Right atrium auricular region (tissue), 2 donors: ENCODE measurements around the gene PITRM1. TPM values are rescaled to one million over a fixed set of nuclear protein-coding genes. Genes with fewer than 3 reads are reported as not detected.
A peak's percentile ranks its signal among the peaks of the same experiment; 100 is the strongest.
"Not testable (repeated sequence)": the region's sequence is repeated elsewhere in the genome, so short reads cannot be mapped to it uniquely, and the experiment has no call there.

Source experiments
- DNase-seq: peaks from one replicate; pipeline ENCODE4 v3.0.0-alpha.2; 2019; ENCODE audit warnings: low spot score
- H3K27ac ChIP-seq, 2 donors: fragments of 200-600 bp; sonication (generic); 1 replicate in 1 of 2; 2 replicates in 1 of 2; pipeline ENCODE4 v1.5.1; 2016 to 2019
- H3K27me3 ChIP-seq, 2 donors: fragments of 200-600 bp; sonication (generic); one replicate each; pipeline versions ENCODE4 v1.5.1 to v1.6.0; 2017 to 2019
- H3K36me3 ChIP-seq: fragments of 200-600 bp; sonication (generic); one replicate; pipeline ENCODE4 v1.5.1; 2016
- H3K4me1 ChIP-seq, 2 donors: fragments of 200-600 bp; sonication (generic); one replicate each; pipeline versions ENCODE4 v1.5.1 to v1.6.0; 2017 to 2019
- H3K4me3 ChIP-seq, 2 donors: fragments of 200-600 bp; sonication (generic); 1 replicate in 1 of 2; 2 replicates in 1 of 2; pipeline ENCODE4 v1.5.1; 2017 to 2019; ENCODE audit warnings: mild to moderate bottlenecking in 1 of 2, moderate library complexity in 1 of 2
- H3K9me3 ChIP-seq, 2 donors: fragments of 200-600 bp; sonication (generic); one replicate each; pipeline ENCODE4 v1.5.1; 2019
- total RNA-seq, 2 donors: library from RNA; depleted of rRNA; stranded (reverse); fragments of >200 nt; gene quantifications; one replicate each; pipeline ENCODE4 v1.1.0, GENCODE V29; 2016
- TF ChIP-seq, protein P1 (sequence below), 2 donors: fragments of 200-600 bp; sonication (generic); IDR thresholded peaks; one replicate each; pipeline ENCODE4 v1.5.1; 2019; ENCODE audit warnings: antibody characterized with exemption in 2 of 2

The PITRM1 gene
- total RNA-seq, 2 donors from 2014 or later, result 68.3 to 89.6 TPM

DNA sequence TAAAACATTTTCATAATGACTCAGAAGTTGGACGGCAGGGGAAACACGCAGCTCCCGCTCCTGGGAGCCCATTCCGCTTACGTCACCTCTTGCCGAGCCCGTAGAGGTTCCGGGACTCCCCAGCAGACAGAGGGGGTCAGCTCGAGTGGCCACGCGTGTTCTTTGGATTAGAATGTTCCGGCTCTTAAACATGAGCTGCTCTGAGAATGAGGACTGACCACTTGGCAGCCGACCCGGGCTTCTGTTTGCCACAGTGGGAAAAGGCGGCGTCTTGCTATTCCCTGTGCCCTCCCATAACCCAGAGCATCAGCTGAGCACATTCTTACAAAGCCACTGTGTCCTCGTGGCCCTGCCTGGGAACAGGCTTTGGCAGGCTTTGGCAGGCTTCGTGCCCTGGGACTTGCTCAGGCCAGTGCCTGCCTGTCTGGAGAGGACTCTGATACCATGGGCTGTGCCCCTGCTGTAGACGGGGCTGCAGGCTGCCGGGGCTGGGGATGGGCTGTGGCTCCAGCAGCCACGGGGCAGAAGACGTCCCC, 65.1 kb downstream of the PITRM1 start:
- H3K27me3 ChIP-seq, result no peaks in the 10 kb centered on the region
- no peak overlapping the region for H3K4me3 ChIP-seq
- peaks cover 30% of the 10 kb centered on the region for H3K36me3 ChIP-seq

DNA sequence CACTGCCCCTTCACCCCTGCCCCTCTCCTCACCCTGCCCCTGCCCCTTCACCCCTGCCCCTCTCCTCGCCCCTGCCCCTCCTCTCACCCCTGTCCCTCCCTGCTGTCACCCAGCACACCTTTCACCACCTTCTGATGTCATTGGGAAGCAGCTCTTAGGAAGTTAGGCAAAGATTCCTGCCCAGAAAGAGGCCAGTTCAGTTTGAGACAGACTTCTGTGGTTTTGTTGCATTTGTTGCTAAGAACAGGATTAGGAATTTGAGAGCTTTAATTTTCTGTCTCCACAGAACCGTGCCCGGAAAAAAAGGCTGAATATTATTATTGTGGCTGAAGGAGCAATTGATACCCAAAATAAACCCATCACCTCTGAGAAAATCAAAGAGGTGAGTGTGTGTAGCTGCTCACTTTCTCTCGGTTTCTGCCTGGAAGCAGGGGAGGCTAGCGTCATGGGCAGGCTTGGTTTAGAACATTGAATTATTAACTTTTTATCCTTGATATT, 65.6 kb downstream of the PITRM1 start:
- Histone ChIP-seq H3K4me3 (no peak overlapping the region), H3K27me3 (no peaks in the 10 kb centered on the region), H3K27ac (peak overlapping the region; percentile 71 to 82), H3K9me3 (no peaks in the 10 kb centered on the region), H3K4me1 (peaks cover 0 to 52% of the 10 kb centered on the region in 2 donors), H3K36me3 (peaks cover 24% of the 10 kb centered on the region)
- TF ChIP-seq, protein P1, sequence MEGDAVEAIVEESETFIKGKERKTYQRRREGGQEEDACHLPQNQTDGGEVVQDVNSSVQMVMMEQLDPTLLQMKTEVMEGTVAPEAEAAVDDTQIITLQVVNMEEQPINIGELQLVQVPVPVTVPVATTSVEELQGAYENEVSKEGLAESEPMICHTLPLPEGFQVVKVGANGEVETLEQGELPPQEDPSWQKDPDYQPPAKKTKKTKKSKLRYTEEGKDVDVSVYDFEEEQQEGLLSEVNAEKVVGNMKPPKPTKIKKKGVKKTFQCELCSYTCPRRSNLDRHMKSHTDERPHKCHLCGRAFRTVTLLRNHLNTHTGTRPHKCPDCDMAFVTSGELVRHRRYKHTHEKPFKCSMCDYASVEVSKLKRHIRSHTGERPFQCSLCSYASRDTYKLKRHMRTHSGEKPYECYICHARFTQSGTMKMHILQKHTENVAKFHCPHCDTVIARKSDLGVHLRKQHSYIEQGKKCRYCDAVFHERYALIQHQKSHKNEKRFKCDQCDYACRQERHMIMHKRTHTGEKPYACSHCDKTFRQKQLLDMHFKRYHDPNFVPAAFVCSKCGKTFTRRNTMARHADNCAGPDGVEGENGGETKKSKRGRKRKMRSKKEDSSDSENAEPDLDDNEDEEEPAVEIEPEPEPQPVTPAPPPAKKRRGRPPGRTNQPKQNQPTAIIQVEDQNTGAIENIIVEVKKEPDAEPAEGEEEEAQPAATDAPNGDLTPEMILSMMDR (IDR thresholded peaks at IDR 0.05), result no peak
- no peak for DNase-seq

More for the DNA sequence above, 65.1 kb downstream of the PITRM1 start:
- Histone ChIP-seq H3K4me1 (peaks cover 0 to 50% of the 10 kb centered on the region in 2 donors), H3K27ac (peak overlapping the region; percentile 71 to 82), H3K9me3 (no peaks in the 10 kb centered on the region)
- DNase-seq, result peak; percentile 85
- TF ChIP-seq, protein P1 (IDR thresholded peaks at IDR 0.05), result no peak

DNA sequence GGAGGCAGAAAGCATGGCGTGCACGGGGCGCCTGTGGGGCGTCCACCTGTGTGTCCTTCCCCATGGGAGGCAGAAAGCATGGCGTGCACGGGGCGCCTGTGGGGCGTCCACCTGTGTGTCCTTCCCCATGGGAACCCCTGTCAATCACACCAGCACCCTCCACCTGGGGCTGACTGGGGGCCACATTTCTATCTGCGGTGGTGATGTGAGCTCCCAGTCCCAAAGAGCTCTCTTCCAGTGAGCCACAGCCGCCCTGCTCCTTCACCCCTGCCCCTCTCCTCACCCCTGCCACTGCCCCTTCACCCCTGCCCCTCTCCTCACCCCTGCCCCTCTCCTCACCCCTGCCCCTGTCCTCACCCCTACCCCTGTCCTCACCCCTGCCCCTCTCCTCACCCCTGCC, 66.3 kb downstream of the PITRM1 start:
- H3K4me3 ChIP-seq, DNase-seq, H3K27me3 ChIP-seq, H3K27ac ChIP-seq, H3K9me3 ChIP-seq: not testable (repeated sequence)
- Histone ChIP-seq H3K36me3 (peaks cover 25% of the 10 kb centered on the region), H3K4me1 (peaks cover 0 to 45% of the 10 kb centered on the region in 2 donors)

DNA sequence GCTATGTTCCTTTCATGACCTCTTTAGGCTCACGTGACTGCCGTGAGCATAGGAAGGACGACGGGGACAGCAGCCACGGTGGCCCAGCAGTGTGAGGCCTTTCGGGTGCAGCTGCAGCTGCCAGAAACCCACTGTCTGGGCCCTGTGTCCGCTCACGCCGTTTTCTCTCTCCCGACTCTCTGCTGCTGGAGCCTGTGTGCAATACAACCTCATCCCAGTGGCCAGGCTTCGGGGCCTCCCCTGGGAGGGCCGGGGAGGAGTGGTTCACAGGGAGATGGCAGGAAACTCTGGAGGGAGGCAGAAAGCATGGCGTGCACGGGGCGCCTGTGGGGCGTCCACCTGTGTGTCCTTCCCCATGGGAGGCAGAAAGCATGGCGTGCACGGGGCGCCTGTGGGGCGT, 66.7 kb downstream of the PITRM1 start:
- no peak for DNase-seq
- no peaks in the 10 kb centered on the region for H3K9me3 ChIP-seq
- peaks cover 0 to 41% of the 10 kb centered on the region in 2 donors for H3K4me1 ChIP-seq
- H3K36me3 ChIP-seq, result peaks cover 29% of the 10 kb centered on the region
- H3K27me3 ChIP-seq, result no peaks in the 10 kb centered on the region
- H3K4me3 ChIP-seq, result no peak overlapping the region
- TF ChIP-seq, protein P1 (IDR thresholded peaks at IDR 0.05), result no peak
- no peak overlapping the region for H3K27ac ChIP-seq

DNA sequence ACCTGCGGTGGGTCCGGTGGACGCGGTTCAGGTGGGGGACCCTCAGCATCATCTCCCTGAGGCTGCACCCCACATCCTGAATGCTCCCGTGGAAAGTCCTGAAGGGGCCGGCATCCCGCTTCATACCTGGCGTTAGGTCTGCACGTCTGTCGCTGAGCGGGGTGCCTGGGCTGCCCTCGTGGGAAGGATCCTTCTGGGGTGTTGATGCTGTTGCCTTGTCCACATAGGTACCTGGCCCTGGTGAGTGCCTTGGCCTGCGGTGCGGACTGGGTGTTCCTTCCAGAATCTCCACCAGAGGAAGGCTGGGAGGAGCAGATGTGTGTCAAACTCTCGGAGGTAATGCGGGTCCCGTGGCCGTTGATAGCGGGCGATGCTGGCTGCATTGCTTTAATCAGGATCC, 67.4 kb downstream of the PITRM1 start:
- Histone ChIP-seq H3K27ac (peak overlapping the region; percentile 62 to 72), H3K27me3 (no peaks in the 10 kb centered on the region), H3K9me3 (no peaks in the 10 kb centered on the region), H3K36me3 (peaks cover 31% of the 10 kb centered on the region), H3K4me1 (peaks cover 0 to 36% of the 10 kb centered on the region in 2 donors), H3K4me3 (no peak overlapping the region)
- TF ChIP-seq, protein P1 (IDR thresholded peaks at IDR 0.05), result no peak
- DNase-seq, result no peak

DNA sequence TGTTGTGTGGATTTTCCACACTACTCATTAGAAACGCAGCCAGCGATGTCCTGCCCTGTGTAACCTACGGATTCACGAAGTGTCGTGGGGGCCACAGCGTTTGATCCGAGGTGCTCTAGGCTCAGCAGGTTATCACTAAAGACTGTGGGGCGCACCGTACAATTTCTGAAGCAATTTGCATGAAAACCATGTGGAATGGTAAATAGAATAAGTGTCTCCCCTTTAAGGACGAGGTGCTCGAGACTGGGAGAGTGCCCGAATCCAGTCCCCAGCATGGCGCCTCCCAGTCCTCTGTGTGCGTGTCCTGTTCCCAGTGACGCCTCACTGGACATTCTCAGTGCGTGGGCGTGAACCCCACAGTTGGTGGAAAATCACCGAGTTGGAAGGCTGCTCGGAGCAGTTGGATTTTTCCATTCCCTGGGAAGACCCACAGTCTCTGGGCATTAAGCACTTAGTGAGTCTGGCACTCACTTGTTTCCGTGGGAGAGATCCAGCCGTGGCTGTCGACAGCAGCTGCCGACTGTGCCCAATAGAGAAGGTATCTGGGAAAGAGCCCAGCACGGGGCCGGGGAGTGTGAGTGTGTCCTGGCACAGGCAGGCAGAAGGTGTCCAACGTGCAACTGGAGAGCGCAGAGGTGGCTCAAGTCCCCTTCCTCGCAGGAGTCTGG, 68.2 kb downstream of the PITRM1 start:
- DNase-seq, result peak; percentile 70
- H3K4me3 ChIP-seq, result no peak overlapping the region
- H3K36me3 ChIP-seq, result peaks cover 26% of the 10 kb centered on the region
- no peaks in the 10 kb centered on the region for H3K27me3 ChIP-seq
- peaks cover 0 to 36% of the 10 kb centered on the region in 2 donors for H3K4me1 ChIP-seq
- H3K27ac ChIP-seq, result peak overlapping the region; percentile 62 to 72
- TF ChIP-seq, protein P1 (IDR thresholded peaks at IDR 0.05), result no peak
- H3K9me3 ChIP-seq, result no peaks in the 10 kb centered on the region
